GM18868 (cell line): ENCODE data around the gene BRPF1.

Experiments used
- ATAC-seq: cut with Tn5 transposase; IDR thresholded peaks from one replicate; pipeline ENCODE4 v1.9.1; 2021; ENCODE audit warnings: mild to moderate bottlenecking, moderate library complexity; ENCODE audit not compliant: unreplicated experiment

The BRPF1 gene

DNA sequence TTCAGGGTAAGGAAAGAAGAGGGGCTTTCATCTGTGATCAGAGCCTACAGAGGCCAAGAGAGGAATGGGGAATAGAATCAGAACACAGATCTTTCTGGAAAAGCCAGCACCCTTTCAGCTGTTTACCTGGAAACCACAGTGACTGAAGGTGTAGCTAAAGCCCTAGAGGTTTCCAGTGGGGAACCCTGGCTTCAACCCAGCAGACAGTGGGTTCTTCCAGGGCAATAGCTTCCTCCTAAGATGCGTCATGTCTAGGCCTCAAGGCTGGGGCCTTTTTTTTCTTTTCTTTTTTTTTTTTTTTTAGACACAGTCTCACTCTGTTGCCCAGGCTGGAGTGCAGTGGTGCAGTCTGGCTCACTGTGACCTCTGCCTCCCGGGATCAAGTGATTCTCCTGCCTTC, 31.0 kb upstream of the BRPF1 start:
- ATAC-seq: no peak

DNA sequence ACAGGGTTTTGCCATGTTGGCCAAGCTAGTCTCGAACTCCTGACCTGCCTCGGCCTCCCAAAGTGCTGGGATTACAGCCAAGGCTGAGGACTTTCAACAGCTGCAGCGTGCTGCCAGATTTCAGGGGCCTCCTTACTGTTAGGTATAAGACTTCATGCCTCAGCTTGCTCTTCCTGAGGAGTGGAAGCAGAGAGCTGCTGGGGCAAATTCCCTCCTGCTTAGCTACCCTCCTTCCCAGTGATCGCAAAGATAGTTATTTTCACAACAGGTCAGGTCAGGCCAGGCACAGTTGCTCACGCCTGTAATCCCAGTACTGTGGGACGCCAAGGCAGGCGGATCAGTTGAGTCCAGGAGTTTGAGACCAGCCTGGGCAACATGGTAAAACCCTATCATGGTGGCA, 30.5 kb upstream of the BRPF1 start:
- no peak for ATAC-seq

DNA sequence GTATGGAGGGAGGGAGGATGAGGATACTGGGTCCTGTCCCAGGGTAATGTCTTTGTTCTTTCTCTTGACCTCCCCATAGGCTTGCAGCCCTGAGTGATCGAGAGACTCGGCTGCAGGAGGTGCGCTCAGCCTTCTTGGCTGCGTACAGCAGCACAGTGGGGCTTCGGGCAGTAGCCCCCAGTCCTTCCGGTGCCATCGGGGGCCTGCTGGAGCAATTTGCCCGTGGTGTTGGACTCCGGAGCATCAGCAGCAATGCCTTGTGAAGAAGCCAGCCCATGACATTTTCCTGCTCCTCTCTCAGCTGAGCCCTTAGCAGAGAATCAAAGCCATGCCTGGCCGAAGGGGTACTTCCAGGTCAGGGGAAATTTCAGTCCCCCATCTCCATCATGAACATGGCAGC, 29.8 kb upstream of the BRPF1 start:
- no peak for ATAC-seq

DNA sequence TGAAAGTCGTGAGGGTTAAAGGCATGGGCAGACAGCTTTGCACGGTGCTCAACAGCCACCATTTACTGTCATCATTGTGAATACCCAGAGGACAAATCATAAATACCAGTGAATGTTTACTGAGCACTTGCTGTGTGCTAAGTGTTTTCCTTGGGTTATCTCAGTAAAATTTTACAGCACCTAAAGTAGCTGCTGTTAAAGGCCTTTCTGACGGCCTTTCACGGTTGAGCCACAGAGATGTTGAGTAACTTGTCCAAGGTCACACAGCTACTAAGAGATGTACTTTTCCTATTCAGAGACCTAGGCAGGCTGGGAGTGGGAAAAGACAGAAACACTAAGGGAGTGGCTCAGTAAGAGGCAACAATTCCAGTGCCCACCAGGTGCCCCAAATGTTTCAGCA, 28.3 kb upstream of the BRPF1 start:
- no peak for ATAC-seq

DNA sequence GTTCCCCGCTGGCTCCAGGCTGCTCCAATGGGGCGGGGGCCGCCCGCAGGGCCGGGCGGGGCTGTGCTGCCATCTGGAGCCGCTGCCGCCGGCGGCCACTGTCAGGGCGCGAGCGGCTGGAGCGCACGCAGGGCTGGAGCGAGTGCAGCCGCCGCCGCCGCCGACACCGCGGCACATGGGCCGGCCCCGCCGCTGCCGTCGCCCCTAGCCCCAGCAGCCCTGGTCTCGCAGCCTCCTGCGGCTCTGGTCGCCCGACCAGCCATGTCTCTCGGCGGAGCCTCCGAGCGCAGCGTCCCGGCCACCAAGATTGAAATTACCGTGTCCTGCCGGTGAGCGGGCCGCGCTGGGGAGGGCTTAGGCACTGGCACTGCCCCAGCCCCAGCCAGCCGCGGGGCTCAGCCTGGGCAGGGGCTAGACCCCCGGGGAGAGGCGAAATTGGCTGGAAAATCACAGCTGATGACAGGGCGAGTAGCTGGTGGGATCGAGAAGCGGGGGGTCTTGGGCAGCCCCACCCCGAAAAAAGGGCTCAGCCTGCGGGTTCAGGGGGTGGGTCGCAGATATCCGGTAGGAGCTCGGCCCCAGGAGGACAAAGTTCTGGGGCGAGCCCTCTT, 27.7 kb upstream of the BRPF1 start, which contains the start of gene CPNE9:
TSS of gene CPNE9 (plus strand) at position 98 of the 611 bp plus-strand sequence. CDS start at position 262, 164 bp downstream.
- no peak for ATAC-seq

DNA sequence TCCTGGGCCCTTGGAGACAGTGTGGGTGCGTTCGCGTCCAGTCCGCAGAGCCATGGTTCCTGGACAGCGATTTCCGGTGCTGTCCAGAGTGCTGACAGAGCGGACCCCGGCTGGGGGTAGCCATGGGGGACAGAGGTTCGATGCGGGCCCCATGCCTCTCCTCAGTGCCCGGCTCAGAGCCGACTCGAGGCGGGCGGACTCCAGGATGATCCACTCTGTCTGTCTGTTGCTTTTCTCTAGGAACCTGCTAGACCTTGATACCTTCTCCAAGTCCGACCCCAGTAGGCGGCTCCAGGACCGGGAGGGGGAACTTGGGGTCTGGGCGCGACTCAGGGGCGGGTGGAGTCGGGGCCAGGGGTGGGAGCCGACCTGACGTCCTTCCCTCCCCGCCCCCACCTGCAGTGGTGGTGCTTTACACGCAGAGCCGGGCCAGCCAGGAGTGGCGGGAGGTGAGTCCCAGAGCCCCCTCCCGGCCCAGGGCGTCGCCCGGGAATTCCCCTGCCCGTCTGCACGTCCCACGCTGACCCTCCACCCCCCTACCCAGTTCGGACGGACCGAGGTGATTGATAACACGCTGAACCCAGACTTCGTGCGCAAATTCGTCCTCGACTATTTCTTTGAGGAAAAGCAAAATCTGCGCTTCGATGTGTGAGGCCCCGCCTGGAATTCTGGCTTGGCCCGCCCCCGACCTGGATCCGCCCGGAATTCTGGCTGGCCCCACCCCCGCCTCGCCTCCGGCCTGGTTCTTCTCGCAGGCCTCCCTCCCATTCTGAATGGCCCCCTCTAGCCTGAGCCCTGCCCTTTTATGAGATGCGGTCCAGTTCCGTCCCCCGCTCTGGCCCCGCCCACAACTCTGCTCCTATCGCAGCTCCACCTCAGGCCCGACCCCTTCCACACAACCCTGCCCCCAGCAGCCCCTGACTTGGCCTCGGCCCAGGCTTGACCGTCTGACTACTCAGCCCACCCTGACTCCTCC, 26.9 kb upstream of the BRPF1 start:
- no peak for ATAC-seq

DNA sequence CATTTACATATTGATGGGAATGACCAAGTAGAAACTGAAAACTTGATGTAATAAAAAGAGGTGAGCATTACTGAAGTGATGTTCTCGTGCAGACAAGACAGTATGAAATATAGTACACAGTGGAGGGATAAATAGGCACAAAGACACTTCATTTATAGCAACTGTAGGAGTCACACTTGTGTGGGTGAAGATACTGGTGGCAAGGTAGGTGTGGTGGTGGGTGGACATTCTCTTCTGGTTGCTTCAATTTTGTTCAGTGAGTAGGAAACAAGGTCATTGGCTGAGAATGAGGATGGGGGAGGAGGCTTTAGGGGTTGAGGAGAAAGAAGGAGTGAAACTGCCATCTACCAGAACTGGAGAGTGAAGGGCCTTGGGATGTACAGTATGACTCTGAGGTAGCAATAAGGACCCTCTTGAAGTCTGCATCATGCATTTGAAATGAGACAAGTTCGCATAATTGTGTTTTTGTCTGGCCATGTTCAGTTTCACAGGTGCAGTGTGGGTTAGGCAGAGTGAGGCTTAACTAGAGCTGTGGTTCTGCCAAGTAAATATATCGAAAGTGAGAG, 21.3 kb upstream of the BRPF1 start:
- no peak for ATAC-seq

DNA sequence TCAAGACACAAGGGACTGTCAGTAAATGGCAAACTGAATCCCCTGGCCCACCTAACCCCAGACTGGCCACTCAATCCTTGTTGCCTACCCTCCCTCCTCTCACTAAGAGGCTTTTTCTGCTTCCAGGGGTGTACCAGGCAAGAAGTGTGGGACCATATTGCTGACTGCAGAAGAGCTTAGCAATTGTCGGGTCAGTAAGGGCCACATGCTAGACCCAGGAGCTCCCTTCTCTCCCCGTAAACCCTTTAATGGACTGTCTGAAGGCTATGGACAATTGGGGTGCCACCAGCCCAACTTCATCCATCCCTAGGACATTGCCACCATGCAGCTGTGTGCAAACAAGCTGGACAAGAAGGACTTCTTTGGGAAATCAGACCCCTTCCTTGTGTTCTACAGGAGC, 19.1 kb upstream of the BRPF1 start:
- no peak for ATAC-seq

DNA sequence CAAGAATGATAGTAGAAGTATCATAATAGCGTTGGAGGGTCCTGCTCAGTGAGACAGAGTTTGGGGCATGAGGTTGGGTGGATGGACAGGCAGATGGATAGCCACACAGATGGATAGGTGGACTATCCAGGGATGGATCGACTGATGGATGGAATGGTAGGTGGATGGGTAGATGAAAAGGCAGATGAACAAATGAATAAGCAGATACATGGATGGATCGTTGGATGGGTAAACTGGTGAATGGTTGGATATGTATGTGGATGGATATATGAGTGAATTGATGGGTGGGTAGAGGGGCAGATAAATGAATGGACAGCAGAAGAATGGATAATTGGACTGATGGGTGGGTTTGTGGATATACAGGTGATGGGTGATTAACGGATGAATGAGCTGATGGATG, 18.4 kb upstream of the BRPF1 start:
- ATAC-seq: no peak

DNA sequence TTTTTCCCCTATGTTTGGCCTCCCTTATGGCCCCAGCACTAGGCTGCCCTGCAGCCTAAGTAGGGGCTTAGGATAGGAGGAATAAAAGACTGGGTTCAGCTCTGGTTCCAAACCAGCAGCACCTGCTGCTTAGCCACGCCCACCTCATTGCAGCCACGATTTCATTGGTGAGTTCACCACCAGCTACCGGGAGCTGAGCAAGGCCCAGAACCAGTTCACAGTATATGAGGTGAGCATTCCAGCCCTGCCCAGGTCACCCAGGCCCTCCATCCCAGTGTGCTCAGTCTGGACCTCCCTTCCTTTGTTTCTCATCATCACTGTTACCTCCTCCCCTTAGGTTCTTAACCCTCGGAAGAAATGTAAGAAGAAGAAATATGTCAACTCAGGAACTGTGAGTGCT, 16.4 kb upstream of the BRPF1 start:
- ATAC-seq: no peak

DNA sequence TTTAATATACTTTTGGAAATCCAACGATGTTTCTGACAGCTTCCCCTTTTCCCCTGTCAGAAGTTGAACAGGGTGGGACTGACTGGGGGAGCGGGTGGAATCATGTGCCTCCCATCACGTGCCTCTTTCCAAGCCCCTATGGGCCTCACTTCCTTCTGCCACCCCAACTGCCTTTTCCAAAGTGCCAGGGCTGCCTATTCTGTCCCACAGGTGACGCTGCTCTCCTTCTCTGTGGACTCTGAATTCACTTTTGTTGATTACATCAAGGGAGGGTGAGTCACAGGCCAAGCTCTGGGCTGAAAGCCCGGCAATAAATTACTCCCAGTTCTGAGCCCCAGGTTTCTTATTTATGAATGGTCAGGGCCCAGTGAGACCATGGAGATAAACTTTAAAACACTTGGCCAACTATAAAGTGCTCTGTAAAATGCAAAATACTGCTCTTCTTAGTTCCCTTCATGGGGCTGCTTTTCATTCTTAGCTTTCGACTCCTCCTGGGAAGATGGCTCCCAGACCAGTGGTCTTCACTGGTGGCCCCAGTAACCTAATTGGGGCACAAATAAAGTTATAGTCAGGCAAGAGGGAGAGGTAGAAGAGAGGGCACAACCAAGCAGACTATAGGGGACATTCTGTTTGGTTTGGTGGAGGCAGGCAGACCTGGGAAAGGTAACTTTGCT, 15.6 kb upstream of the BRPF1 start:
- no peak for ATAC-seq

DNA sequence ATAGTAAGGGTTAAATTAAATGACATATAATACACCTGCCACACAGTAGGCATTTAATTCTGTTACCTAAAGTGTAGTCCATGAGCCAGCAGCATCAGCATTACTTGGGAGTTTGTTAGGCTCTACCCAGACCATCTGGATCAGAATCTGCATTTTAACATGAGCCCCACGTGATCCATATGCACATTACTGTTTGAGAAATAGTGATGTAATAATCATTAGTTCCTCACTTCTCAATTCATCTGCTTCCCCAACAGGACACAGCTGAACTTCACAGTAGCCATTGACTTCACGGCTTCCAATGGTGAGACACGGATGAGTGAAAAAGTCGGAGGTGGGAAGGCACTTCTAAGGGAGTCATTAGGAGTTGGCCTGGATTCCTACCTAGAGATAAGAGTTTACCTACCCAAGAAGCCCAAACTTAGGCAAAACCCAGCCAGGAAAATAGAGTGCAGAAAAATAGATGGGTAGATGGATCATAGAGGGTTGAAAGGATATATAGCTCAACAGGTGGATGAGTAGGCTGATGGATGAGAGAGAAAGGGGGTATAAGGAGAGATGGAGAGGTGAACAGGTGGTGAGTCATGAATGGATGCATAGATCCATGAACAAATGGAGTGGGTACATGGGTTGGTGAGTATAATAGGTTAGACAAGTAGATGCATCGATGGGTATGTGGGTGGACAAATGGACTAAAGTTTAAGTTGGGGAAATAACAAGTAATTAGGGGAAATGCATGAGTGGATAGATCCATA, 14.6 kb upstream of the BRPF1 start:
- ATAC-seq: no peak

DNA sequence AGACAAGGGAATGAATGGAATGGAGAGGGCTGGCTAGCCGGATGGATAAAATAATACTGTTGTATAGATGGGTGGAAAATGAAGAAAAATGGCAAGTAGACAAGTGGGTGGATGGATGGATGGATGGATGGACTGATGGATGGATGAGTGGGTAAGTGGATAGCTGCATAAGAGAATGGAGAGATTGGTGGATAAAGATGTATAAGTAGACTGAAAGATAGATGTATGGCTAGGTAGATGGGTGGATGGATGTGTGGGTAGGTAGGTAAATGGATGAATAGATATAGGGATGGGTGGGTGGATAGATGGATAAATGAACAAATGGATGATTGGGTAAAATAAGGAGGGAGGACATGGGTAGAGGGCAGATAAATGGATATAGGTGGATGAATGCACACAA, 14.0 kb upstream of the BRPF1 start:
- ATAC-seq: no peak

DNA sequence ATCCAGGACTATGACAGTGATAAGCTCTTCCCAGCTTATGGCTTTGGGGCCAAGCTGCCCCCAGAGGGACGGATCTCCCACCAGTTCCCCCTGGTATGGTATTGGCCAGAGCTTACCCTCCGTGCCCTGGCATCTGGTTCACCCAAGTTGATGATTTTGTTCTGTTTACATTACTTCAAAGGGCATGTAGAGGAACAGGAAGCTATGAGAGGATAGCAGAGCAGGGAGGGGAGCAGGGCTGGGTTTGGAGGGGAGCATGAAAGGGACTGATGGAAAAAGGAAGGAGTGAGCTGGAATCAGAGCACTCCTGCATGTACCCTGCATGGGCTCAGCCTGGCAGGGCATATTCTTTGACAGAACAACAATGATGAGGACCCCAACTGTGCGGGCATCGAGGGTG, 13.4 kb upstream of the BRPF1 start:
- ATAC-seq: no peak

DNA sequence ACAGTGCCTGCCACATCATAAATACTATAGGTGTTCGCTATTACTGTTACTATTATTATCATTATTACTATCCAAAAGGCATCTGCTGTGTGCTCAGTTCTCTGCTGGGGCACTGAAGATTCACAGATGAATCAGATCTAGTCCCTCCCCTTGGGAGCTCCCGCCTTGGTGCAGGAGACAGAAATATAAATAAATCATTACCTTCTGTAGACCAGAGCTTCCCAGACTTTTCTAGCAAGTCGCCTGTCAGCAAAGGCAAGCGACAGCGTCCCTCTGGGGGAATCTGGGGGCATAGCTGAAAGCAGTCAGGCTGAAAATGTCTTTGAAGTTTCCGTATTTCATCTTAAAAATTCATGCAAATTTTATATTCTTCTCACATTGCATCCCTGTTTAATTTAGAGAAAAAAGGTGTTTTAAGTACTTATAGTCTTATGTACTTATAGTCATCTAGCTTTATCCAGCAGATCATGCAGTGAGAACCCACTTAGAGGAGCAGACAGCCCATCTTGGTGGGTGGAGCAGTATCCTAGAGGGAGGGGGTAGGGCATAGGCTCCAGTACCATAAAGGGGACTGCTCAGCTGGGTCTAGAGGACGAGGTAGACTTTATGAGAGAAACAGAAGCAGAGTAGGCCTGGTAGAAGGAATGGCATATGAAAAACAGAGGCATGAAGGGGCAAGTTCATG, 10.4 kb upstream of the BRPF1 start:
- ATAC-seq: no peak

DNA sequence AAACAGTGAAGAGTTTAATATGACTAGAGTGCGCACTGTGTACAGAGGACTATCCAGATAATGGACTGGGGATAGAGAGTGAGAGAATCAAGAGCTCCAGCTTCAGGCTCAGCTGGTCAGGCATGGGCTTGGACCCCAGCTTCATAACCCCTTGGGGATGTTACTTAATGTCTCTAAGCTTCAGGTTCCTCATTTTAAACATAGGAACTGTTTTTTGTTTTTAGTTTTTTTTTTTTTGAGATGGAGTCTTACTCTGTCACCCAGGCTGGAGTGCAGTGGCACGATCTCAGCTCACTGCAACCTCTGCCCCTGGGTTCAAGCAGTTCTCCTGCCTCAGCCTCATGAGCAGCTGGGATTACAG, 9.9 kb upstream of the BRPF1 start:
- ATAC-seq: no peak

DNA sequence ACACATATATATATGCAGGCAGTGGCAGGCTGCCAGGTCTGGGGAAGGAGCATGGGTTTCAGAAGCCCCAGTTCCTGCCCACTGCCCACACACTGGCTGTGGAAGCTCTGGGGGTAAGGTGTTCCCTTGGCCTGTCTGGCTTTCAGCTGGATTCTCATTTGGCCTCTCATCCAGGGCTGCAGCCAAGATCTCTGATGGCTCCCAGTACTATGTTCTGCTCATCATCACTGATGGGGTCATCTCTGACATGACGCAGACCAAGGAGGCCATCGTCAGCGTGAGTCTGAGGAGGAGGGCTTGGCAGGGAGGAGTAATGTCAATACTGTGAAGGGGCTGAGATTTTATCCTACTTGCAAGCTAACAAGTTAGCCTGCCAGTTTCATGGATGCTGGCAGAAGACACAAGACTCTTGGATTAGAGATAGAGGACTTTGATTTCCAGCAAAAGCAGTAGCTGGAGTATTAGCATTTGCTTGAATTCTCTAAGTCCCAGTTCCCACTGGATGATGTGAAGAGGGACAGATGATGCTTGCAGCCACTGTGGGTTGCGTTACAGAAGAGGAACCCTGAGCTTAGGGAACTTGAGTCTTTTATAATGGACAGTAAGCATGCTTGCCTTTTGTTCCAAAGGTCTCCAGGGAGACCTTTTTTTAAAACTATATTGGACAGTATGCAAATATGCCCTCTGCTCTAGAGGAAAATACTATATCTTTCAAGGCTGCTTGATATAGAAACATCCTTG, 5.6 kb upstream of the BRPF1 start:
- no peak for ATAC-seq

DNA sequence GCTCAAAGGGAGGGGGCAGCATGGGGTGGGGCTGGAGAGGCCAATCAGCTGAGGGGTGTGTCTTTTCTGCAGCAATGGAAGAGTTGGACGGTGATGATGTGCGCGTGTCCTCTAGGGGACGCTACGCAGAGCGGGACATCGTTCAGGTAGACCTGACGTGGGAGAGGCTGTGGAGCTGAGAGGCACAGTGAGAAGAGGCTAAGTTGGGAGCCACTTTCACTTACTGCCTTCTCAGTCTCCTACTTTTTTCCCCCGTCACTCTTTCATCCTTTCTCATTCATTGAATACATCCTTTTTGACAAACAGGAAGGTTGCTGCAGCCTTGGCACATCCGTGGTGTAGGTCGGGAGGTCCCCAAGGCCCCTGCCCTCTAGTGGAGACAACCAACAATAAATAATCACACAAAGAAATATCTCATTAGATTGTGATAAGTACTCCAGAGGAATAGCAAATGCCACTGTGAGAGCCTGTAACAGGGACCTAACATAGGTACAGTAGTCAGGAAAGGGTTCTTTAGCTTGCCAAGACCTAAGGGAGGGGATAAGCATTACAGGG, 4.4 kb upstream of the BRPF1 start:
- ATAC-seq: no peak

DNA sequence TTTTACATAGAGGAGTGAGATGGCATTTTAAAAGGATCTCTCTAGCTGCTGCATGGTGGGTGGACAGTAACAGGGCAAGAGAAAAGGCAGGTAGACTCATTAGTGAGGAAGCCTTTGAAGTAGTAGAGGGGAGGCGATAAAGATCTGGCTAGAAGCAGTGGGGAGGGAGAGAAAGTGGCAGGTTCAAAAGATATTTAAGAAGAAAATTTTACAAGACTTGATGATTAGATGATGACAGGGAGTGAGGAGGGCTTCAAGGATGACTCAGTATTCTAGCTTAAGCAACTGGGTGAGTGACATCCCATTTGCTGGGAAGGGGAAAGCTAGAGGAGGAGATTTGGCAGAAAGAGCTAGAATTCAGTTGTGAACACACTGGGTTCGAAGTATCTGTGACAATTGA, 3.8 kb upstream of the BRPF1 start:
- no peak for ATAC-seq
